Hematopoietic multipotent progenitor cell treated with erythropoietin and hydrocortisone succinate and interleukin-3 and kit ligand, for 4 days (in vitro differentiated cells): Measurements from ENCODE around the gene WNT9A.

Experiments
- DNase-seq: peaks from one replicate; pipeline ENCODE4 v3.0.0-alpha.2; 2015

Gene WNT9A

DNA sequence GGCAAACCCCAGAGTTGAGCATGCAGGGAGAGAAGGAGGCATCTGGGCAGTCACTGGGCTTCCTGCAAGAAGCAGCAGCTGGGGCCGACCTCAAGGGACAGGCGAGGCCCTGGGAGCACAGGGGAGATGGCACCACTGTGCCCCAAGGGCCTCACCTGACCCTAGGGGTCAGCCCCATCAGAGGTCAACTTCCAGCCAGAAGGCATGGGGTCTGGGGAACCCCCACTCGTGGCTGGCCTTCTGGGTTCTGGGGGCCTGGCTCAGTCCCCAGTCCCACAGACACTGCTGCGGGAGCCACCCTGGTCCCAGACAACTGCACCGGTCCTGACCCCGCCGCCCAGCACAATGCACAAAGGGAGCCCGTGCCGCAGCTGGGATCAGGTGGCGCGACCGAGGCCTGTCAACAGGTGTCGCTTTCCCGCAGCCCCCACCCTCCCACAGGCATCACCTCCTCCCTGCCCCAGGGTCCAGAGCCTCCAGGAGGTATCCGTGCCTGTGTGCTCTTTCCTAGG is 6.2 kb downstream of the WNT9A start:
- no peak for DNase-seq

DNA sequence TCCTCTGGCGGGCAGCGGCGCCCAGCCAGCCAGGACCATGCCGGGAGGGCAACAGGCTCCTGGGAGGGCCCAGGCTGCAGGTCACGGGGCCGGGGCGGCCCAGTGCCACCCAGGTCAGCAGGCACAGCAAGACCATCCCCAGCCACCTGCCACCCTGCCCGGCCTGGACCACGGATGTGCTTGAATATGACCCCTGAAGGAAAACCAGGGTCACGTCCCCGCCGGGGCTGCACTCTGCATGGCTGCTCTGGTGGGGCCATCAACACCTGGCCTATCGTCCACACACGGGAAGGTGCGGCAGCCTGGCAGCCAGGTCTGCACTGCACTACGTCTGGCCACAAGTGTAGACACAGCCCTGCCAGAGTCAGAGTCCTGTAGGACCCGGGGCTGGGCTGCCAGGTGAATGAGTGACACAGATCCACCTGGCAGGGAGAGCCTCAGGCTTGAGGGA is 6.9 kb downstream of the WNT9A start:
- DNase-seq, result no peak

DNA sequence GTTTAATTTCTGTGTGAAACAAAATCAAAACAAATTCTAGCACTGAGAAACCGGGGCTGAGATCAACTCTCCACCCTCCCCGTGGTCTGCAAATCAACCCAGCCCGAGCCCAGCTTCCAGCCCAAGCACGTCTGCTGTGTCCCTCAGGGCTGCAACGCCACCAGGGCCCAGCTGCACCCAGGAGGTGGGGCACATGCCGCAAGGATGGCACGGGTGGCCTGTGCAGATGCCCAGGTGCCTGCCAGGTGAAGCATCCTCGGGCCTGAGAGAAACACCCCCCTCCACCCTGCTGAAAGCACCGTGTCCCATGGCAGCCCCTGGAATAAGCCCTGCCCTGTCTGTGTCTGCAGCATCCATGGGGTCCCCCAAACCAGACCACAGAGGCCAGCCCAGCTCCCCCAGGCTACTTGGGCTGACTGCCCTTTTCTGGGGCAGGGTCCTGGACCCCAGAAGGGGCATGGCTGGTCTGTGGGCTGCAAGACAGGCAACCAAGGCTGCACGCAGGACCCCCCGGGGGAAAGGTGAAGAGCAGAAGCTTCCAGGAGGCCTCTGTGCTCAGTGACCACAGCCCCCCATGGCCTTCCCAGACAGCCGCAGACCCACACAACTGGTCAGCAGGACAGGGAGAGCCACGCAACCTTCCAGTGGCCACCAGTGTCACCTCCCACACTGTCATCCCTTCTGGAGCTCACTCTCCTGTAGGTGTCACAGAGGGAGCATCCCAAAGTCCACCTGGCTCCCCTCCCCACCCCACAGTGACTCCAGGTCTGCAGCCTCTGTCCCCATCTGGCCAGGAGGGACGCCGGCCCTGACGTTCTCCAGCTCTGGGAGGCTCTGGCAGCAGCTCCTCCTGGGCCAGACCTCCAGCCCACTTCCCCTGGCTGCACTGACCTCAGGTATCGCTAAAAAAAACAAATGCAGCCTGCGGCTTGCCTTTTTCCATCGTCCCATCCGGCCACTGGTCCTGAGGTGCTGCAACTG is 7.7 kb downstream of the WNT9A start:
- DNase-seq, result no peak

DNA sequence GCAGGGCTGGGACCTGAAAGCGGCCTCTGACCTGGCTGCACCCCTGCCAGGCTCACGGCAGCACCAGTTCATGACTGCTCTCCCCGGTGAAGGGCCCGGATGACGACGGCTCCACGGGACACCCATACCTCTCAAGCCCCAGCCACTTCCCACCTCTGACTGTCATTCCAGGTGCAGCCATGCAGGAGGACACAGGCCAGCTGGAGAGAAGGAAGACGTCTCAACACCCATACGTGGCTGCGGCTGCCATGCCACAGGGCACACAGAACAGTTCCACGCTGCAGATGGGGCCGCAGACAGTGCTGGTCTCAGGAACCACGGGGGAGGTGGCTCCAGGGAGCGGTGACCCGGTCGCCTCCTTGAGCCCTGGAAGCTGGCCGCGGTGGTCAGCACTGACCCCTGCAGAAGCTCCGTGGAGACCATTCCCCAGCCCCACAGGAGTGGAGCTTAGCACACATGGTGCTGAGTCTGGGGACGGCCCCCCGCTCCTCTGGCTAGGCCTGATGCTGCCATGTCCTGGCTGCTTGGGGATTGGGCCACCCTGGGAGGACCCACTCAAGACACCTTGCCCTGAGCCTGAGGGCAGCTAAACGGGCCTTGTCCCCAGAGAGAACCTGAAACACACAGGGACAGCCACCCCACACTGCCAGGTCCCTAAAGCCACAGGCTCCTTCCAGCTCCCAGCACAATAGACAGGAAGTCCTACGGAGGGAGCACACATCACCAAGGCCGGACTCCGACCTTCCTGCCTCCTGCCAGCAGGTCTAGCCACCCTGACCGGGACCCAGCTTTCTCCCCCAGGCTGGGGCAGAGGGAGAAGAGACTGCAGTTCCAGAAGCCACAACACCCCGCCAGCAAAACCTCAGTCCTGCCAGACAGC is 8.6 kb downstream of the WNT9A start:
- no peak for DNase-seq

DNA sequence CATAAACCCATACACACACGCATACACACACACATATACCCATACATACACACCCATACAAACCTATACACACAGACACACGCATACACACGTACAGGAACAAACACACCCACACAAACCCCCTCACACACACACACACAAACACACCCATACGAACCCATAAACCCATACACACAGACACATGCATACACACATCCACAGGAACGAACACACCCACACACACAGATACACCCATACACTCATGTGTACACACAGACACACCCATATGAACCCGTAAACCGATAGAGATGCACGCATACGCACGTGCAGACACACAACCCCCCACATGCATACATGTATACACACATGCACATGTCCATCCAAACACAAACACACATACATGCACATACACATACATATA is 9.5 kb downstream of the WNT9A start:
- no peak for DNase-seq

DNA sequence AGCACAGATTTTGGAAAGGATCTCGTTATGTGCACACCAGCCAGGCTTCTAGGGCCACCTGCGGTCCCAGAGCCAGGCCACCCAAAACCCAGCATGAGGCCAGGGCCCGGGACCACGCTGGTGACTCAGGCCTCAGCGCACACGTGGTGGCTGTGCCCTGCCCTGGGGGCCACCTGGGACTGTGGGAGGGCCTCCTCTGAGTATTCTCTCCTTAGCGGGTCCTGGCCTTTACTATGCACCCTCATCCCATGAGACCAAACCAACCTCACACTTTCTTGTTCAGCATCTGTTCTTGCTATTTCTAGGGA is 9.9 kb downstream of the WNT9A start:
- no peak for DNase-seq

DNA sequence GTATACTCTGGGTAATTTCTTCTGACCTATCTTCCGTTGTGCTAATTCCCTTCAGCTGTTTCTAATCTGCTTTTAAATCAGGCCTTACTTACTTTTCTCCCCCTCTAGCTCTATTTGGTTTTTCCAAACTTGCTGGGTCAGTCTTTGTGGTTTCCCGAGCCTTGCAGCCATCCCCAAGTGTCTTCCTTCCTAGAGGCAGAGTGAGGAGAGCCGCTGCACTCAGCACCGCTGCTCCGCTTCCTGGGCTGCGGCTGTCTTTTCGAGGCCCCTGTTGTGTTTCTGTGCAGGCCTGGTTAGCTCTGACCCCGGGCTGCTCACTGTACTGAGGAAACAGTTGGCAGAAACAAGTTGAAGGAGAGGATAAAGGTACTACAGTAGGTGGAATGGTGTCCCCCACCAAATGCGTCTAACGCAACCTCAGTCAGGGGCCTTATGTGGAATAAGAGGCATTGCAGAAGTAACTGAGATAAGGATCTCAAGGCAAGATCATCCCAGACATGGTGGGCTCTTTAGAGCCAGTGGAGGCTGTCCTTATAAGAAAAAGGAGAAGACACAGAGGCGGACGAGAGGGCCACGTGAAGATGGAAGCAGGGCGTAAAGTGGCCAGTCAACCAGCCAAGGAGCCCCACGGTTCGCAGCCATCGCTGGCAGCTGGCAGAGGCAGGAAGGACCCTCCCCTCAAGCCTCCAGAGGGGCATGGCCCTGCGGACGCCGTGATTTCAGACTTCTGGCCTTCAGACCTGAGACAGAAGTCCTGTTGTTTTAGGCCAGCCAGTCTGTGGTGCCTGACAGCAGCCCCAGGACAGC is 10.5 kb downstream of the WNT9A start:
- DNase-seq, result peak; percentile 58

DNA sequence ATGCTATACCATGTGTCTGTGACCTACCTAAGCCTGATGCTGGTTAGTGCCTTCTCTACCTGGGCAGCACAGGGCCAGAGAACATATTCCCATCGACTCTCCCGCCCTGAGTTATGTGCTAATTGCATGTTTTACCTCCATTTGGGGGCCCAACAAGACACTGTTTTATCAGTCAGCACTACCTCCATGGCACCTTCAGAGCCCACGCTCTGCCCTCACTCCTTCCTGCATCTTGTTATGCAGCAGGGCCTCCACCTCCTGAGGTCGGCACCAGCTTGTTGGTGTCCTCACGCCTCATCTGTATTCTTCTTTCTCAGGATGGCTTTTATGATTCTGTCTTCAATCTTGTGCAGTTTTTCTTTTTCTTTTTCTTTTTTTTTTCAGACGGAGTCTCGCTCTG is 11.9 kb downstream of the WNT9A start:
- DNase-seq, result no peak

DNA sequence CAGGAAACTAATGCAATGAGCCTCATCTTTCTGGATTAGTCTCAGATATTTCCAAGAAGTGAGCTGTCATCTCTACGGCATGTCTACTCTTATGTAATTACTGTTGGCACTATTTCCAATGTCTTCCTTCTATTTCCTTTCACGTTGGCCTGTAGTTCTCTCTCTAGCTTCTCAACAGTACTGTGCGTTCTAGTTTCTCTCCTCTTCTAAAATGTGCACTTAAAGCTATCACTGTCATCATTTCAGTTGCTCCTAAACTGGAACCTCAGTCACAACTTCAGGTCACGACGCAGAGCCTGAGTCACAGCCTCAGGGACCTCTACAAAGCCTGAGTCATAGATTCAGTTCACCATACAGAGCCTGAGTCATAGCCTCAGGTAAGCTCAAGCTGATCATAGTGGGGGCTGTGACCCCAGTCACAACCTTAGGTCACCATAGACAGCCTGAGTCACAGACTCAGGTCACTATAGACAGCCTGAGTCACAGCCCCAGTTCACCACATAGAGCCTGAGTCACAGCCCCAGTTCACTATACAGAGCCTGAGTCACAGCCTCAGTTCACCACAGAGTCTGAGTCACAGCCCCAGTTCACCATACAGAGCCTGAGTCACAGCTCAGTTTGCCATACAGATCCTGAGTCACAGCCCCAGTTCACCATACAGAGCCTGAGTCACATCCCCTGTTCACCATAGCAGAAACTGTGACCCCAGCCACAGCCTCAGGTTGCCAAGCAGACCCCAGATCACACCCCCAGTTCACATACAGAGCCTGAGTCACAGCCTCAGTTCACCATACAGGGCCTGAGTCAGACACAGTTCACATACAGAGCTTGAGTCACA is 13.0 kb downstream of the WNT9A start:
- peak; percentile 51 for DNase-seq

DNA sequence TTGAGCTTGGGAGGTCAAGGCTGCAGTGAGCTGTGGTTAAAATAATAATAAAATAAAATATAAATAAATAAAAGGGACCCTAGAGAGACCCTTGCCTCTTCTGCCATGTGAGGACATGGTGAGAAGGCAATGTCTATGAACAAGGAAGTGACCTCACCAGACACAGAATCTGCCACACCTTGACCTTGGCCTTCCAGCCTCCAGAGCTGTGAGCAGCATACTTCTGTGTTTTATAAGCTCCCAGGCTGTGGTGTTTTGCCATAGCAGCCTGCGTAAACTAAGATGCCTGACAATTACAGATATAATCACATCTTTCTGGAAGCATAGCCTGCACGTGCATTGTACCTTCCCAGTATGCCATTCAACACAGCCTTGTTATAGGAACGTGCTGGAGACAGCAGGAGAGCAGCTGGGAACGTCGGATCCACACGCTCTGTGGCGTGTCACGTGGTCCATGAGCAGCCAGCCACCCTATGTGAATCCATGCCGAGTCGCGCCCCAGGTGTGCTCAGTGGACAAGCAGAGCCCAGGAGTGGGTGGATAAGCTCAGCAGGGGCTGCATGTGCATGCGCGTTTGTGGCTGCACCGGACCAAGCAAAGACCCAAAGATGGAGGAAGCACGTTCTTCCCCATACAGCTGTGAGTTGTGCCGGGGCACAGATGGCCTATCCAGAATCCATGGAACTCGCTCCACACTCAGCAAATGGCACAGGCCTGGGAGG is 17.8 kb downstream of the WNT9A start:
- no peak for DNase-seq

DNA sequence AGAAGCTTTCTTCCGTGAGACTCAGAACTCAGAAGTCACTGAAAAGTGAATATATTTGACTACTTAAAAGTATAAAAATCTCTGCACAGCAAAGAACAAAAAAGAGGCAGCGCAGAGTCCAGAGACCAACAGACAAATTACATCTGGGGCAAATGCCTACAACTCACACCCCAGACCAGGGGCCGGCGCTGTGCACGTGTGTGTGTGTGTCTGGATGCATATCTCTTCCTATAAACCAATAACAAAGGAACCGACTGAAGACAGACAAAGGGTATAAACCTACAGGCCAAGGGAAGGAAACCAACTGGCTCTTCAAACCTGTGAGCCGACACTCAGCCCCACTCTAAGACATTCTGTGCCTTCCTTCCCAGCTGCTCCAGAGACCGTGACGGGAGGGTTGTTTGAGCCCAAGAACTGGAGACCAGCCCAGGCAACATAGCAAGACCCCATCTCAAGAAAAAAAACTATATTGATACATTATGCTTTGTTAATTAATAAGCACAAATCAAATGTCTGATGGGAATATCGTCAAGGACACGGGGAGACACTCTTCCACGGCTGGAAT is 18.8 kb downstream of the WNT9A start:
- no peak for DNase-seq

DNA sequence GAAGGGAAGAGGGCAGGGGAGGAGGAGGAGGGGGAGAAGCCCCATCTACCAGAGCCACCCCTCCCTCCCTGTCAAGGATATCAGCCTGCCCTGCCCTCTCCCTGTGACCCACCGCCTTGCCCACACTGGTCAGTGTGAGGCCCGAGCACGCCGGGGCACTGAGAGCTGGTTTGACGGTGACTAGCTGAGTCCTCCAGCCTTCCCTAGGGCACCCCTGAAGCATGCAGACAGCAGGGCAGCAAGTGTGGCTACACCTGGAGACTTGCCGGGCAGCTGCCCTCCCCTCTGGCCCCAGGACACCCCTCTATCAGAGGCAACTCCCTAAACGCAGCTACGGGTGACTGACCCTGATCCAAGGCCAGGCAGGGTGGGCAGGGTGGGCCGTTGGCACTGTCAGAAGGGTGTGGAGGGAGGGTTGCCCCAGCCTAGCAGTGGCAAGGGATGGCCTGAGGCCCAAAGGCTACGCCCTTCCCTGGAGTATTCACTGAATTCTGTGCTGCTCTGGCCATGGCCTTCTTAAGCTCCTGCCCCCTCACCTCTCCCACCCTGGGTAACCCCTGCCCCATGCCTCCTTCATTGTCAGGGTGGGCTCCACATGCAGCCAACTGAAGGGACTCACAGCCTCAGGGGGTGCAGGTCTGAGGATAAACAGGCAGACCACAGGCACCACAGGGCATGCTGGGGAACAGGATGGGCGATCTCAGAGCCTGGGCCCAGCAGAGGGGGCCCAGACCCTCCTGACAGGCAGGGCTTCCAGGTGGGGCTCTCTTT is 19.6 kb downstream of the WNT9A start:
- DNase-seq, result no peak

DNA sequence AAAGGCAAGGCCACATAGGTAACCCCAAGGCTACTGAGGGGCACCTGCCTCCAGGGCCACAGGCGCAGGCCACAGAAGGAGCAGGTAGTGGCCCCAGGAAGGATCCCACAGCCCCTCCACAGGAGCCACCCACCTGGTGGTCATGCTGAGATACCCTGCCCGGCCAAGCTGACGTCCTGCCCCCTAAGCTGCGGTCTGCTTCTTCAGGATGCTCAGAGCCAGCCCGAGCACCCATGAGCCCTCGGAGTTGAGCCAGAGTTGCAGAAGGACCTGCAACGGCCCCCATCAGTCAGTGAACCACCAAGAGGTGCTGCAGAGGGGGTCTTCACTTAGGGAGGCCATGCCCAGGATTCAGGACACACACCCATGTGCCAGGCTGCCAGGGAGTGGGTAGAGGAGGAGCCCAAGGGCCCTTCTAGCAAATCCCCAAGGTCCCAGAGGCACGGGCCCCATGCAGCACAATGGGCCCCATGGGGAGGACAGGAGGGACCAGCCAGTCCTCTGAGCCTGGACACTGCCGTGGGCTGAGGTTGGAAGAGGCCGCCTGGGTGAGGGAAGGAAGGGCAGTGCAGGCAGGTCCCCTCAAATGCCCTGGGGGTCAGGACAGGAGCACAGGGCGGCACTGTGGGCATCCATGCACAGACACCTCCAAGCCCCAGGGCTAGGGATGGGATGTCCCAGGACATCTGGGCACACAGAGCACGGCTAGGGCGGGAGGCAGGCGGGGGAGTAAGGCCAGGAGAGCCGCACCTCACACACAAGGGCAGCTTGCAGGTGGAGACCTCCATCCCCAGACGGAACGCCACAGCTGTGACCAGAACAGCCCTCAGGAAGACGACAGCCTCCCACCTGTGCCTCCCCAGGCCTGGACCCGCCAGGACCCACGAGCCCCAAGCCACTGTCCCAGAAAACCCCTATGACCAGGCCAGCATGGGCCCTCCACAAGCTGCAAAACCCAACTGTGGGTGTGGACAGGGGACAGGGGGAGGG is 20.5 kb downstream of the WNT9A start:
- no peak for DNase-seq

DNA sequence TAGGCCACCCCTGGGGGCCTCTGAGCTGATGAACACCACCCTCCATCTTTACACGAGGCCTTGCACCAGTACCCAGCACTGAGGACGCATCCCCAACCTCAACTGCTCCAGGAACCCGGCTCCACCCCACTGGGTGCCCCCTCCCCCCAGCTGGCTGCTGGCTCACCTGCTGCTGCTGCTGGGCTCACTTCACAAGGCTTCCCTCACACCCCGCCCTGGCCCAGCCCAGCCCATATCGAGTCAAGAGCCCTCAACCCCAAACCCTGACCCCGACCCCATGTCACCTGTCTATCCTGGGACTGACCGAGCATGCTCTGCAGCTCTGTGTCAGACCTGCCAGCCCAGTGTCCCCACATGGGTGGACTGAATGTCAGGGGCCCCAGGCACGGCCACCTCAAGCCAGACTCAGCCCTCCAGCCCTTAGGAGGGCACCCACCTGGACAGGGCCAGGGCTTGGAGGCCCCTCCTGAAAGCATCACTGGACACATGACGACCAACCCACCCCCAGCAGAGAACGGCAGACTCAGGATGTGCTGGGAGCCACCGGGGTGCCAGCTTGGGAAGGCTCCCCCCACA is 21.4 kb downstream of the WNT9A start:
- DNase-seq, result no peak

DNA sequence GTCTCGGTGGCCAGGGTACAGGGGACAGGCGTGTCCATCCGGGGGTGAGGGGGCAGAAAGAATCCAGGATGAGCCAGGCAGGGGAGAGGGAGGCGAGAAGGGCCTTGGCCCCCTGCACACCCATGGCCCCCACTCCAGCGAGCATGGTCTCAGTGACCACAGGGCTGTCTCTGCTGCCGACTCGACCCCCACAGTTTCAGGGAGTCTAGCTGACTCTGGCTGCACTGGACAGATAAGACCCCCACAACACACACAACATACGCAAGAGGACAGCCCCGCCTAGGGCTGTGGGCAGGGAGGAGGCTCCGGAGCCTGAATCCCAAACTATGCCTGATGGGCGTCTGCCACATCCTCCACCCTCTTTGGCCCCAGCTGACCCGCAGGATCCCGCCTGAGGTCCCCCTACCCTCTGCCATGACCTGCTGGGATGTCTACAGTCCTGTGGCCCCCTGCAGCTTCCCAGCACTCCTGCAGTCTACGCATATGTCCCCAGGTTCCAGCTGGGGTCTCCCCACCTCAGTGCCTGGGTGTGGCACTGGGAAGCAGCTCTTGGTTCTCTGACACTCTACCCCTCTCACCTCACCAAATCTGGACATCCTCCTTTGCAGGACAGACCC is 22.0 kb downstream of the WNT9A start:
- peak; percentile 58 for DNase-seq

DNA sequence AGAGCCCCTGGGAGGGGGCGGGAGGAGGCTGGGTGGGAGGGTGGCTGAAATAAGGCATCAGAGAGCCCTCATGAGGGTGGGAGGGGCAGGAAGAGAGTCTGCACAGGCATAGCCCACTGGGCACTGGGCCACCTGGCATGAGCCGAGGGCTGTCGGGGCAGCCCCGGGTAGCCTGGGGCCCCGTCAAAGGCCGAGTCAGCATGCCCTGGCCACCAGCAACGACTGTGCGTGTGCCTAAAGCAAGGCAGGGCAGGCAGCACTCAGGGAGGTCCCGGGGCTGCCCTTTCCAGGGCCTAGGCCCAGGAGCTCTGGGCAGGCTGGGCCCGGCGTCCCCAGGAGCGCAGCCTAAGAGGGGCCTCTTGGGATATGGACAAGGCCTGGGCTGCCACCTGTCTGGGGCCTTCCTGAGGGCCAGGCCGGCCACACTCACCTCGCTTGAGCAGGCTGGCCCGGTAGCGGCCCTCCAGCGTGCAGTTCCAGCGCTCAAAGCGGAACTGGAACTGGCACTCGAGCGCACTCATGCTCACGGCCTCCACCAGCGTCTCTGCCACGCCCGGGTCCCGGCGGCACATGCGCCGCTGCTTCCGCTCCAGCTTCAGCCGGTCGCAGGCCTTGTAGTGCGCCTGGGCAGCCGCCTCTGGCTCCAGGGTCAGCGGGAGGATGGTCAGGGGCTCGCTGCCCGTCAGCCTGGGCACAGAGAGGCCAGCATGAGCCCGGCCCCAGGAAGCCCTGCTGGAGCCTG is 22.7 kb downstream of the WNT9A start:
- DNase-seq, result peak; percentile 33
